ENCODE results near the gene ADAMTS14. TPM values are rescaled to one million over a fixed set of nuclear protein-coding genes. Genes with fewer than 3 reads are reported as not detected.
A peak's percentile ranks its signal among the peaks of the same experiment; 100 is the strongest.
"Not testable (repeated sequence)": the region's sequence is repeated elsewhere in the genome, so short reads cannot be mapped to it uniquely, and the experiment has no call there.

Gene ADAMTS14
- total RNA-seq, 1 experiment from 2014 or later: 2.7 TPM

DNA sequence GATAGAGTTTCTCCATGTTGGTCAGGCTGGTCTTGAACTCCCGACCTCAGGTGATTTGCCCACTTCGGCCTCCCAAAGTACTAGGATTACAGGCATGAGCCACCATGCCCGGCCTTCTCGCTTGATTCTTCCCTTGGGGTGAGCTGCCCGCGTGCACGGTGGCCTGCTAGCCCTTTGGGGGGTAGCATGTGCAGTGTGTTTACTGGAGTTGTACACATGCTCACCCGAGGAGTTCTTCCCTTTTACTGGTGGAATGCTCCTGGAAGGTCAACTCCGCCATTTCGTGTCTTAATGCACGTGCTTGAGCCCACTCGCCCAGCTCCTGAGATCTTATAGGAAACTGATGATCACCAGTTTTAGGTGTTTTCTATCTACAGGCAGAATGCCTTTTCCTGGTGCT, 17.0 kb upstream of the ADAMTS14 start:
- DNase-seq (ENCODE audit: low read depth): no peak

DNA sequence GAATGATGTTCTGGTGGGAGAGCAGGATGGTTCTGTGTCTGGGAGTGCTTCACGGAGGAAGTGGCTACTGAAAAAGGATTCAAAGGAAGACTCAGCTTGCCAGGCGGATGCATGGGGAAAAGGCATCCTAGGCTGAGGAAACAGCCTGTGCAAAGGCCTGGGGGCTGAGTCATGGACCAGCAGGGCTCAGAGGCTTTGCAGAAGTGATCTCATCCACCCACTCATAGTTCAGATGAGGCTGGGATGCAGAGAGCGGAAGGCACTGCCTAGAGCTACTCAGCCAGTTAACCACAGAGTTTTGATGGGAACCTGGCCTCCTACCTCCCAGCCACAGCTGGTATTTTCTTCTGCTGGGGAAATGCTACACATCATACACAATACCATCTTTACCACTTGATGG, 15.8 kb upstream of the ADAMTS14 start:
- peak; percentile 99 for DNase-seq (ENCODE audit: low read depth)

DNA sequence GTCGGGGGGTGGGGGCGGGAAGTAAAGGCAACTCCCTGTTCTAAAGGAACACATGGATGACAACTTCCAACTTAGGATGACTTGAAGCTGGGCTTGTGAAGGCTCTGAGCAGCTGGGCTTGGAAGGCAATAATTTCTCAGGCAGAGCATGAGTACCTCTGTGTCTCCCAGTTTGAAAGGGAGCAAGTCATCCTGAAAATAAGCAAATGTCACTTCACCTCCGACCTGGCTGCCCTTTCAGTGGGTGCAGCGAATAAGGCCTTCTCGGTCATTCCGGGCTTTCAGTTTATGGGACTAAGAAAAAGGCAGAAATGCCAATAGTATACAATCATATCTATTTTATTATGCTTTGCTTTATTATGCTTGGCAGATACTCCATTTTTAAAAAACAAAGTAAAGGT, 15.3 kb upstream of the ADAMTS14 start:
- DNase-seq (ENCODE audit: low read depth): peak; percentile 85

DNA sequence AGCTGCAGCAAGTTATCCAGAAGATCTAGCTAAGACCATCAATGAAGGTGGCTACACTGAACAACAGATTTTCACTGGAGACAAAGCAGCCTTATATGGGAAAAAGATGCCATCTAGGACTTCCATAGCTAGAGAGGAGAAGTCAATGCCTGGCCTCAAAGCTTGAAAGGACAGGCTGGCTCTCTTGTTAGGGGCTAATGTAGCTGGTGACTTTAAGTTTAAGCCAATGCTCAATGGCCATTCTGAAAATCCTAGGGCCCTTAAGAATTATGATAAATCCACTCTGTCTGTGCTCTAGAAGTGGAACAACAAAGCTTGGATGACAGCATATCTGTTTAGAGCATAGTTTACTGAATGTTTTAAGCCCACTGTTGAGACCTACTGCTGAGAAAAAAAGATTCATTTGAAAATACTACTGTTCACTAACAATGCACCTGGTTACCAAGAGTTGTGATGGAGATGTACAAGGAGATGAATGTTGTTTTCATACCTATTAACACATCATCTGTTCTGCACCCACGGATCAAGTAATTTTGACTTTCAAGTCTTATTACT, 13.6 kb upstream of the ADAMTS14 start:
- no peak for DNase-seq (ENCODE audit: low read depth)

DNA sequence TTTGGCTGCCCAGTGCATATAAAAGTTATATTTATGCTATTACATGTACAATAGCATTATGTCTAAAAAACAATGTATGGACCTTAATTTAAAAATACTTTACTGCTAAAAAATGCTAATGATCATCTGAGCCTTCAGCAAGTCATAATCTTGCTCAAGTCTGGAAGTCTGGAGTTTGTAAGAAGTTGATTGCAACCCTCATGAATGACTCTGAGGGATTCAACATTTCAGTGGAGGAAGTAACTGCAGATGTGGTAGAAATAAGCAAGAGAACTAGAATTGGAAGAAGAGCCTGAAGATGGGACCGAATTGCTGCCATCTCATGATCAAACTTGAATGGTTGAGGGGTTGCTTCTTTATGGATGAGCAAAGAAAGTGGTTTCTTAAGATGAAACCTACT, 13.0 kb upstream of the ADAMTS14 start:
- no peak for DNase-seq (ENCODE audit: low read depth)

DNA sequence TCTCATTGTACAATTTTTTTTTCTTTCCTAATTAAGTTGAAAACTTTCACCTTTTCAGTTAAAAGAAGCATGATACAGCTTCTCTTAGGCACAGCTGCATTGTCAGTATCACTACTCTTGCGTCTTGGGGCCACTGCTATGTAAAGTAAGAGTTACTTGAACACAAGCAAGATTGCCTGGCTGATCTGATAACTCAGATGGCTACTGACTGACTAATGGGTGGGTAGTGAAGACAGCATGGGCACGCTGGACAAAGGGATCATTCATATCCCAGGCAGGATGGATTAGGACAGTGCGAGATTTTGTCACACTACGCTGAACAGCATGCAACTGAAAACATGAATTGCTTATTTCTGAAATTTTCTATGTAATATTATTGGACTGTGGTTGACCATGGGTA, 11.6 kb upstream of the ADAMTS14 start:
- DNase-seq (ENCODE audit: low read depth): no peak

DNA sequence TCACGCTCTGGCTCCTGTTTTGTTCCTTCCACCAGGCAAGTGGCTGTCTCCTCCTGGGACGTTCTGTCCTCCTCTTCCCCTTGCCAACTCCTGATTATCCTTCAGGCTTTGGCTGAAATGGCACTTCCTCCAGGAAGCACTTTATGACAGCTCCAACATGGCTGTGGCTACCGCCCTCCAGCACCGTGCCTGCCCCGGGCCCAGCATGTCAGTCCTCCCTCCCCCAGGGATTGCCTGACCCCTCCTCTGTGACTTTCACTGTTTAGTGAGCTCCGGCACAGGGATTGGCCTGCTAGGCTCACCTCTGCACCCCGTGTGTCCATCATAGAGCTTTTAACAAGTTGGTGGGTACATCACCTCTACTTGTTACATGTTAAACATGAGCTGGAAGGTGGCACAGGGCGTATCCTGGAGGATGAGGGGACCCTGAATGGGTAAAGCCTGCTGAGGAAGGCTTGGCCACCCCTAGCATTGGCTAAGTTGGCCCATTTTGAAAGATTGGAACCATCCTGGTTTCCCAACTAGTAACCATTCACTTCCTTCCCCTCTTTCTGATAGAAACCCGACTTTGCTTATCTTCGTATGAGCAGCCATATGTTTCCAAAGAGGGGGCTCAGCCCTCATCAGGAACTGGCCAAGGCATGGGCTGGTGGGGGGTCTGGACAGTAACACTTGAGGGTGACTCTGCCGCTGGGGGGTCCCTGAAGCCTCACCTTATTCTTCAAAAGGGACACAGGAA, 10.5 kb upstream of the ADAMTS14 start:
- no peak for DNase-seq (ENCODE audit: low read depth)

DNA sequence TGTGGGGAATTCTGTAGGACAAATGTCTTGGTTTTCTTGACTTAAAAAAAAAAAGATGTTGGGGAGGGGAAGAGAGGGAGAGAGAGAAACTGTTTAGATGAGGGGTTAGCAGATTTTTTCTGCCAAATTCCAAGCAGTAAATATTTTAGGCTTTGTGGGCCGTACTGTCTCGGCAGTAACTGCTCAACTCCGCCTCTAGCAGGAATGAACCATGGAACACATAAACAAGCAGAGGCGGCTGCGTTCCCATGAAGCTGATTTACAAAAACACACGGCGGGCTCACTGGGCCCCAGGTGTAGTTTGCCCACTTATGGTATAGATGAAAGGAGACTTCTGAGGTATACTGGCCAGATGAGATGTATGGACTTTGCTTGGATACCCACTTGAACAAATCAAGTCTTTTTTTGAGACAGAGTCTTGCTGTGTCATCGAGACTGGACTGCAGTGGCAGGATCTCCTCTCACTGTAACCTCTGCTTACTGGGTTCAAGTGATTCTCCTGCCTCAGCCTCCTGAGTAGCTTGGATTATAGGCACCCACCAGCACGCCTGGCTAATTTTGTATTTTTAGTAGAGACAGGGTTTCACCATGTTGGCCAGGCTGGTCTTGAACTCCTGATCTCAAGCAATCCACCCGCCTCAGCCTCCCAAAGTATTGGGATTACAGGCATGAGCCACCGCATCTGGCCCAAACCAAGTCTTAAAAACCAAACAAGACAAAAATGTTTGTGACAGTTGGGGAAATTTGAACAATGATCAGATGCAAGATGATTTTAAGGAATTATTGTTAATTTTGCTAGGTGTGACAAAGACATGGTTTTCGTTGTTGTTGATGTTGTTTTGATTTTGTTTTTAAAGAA, 9.7 kb upstream of the ADAMTS14 start:
- peak; percentile 59 for DNase-seq (ENCODE audit: low read depth)

DNA sequence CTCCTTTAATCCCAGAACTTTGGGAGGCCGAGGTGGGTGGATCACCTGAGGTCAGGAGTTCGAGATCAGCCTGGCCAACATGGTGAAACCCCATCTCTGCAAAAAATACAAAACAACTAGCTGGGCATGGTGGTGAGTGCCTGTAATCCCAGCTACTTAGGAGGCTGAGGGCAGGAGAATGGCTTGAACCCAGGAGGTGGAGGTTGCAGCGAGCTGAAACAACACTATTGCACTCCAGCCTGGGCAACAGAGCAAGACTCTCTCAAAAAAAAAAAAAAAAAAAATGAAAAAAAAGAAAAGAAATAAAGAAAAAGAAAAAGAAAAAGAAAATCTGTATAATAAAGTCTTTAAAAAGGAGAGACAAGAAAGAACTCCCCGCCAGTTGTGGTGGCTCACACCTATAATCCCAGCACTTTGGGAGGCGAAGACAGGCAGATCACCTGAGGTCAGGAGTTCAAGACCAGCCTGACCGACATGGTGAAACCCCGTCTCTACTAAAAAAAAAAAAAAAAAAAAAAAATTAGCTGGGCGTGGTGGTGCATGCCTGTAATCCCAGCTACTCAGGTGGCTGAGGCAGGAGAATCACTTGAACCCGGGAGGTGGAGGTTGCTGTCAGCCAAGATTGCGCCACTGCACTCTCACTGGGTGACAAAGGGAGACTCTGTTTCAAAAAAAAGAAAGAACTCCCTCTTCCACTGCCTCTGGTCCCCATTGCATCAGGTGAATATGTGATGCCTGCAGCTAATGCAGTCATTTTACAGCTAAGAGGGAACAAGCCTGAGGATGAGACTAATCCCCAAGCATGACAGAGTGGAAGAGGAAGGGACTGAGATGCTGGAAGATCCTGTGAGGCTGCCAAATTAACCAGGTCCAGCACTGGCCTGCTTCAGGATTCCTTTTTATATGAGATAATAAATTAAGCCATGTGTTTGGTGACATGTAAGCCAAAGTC, 8.6 kb upstream of the ADAMTS14 start:
- DNase-seq (ENCODE audit: low read depth): peak; percentile 55

DNA sequence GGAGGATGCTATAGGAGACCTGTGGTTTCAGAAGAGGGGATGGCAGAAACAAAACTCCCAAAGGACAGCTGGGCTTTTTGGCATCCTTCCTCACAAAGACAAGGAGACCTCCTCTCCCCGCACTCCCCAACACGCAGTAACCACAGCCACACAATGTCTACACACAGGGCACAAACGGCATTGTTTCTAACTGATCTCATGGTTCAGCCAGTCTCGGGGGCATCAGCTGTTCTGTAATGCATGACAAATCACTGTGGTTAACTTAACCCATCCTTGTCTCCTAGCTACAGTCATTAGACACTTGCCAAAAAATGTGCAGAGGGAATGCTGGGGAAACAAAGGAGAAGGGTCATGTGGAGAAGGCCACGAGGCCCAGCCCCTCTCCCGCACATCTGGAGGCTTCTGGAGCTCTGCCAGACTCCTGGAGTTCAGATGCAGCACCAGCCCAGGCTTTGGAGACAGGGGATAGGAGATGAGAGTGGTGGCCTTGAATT, 7.6 kb upstream of the ADAMTS14 start:
- peak; percentile 100 for DNase-seq (ENCODE audit: low read depth)

DNA sequence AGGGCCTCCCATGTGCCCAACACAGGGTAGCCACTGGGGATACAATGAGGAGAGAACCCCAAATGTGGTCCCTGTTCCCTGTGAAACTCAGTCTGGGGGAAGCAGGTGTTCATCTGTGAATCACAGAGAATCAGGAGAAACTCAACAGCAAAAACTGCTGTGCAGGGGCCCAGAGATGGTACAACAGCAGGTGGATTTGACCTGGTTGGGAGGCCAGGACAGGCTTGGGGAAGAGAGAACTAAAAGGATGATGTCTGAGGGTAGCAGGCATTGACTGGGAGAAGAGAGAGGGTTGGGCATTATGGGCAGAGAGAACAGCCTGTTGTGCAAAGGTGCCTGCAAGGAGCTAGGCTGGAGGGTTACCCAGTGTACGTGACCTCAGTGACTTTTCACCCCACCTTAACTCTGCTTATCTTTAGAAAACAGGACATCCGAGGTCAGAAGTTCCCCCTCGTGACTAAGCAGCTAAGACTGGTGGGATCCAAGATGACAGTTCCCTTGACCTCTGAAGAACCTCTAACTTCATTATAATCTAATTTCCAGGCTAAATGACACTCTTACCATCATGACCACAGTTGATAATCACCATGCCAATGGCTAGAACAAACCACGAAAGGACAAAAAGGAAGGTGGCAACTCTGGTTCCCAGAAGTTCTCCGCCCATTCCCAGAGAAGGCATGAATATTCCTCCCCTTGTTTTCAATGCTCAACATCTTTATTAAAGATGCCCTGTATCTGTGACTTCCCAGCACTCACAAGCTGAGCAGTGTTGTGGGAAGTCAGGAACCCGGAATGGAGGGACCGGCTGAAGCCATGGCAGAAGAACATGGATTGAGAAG, 5.1 kb upstream of the ADAMTS14 start:
- no peak for DNase-seq (ENCODE audit: low read depth)

DNA sequence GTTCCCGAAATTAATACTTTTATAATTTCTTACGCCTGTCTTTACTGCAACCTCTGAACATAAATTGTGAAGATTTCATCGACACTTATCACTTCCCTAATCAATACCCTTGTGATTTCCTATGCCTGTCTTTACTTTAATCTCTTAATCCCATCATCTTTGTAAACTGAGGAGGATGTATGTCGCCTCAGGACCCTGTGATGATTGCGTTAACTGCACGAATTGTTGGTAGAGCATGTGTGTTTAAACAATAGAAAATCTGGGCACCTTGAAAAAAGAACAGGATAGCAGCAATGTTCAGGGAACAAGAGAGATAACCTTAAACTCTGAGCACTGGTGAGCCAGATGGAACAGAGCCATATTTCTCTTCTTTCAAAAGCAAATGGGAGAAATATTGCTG, 4.5 kb upstream of the ADAMTS14 start:
- DNase-seq (ENCODE audit: low read depth): not testable (repeated sequence)

DNA sequence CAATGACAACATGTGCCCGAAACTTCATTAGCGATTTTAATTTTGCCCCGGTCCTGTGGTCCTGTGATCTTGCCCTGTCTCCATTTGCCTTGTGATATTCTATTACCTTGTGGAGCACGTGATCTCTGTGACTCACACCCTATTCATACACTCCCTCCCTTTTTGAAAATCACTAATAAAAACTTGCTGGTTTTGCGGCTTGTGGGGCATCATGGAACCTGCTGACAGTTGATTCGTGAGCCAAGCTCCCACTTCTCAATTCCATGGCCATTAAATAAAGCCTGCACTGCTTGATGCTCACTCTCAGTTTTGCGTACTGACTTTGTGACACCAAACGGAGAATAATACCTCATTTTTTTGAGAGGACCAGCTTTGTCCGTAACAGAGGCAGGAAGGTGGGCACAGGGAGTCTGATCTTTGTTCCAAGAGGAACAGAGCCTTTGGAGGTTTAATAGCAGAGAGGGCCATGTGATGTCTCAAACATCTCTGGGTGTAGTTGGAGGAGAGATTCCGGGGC, 3.8 kb upstream of the ADAMTS14 start:
- no peak for DNase-seq (ENCODE audit: low read depth)

DNA sequence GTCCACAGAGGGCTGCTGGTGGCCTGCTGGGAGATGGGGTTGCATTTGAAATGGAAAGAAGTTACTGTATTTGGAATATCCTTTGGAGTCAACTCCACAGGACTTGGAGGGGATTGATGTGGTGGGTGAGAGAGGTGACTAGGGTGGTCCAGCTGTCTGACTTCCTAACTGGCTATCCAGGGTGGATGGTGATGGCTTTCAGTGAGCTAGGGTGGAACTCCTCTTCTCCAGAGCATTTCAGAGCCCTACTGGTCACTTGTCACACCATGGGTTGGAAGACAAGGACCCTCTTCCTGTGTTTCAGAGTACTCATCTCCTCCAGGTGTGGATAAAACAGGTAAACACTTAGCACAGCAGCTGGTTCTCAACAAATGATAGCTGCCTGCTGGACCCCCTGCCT, 3.3 kb upstream of the ADAMTS14 start:
- DNase-seq (ENCODE audit: low read depth): no peak

DNA sequence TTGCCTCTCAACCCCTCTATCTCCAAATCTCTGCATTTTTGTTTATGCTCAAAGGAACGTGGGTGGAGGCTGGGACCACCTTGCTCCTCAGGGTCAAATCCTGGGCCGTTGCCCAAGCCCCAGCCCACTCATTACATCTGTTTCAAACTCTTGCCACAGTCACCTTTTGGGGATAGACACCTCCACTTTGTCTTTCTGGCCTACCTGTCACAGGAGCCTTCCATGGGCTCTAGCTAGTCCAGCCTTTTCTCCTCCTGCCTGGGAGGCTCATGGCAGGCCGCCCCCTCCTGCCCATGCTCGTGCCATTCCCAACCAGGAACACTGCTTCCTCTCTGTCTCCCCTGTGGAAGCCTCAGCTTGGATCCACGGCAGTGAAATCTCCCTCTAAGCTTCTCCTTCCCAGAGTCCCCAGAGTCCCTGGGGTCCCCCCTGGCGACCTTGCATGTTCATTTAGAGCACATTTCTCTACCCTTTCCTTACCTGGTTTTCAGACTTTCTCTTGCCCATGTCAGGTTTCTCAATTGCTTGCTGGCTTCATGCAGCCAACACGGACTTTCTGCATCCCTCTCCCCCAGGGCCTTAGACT, 2.5 kb upstream of the ADAMTS14 start:
- no peak for DNase-seq (ENCODE audit: low read depth)

DNA sequence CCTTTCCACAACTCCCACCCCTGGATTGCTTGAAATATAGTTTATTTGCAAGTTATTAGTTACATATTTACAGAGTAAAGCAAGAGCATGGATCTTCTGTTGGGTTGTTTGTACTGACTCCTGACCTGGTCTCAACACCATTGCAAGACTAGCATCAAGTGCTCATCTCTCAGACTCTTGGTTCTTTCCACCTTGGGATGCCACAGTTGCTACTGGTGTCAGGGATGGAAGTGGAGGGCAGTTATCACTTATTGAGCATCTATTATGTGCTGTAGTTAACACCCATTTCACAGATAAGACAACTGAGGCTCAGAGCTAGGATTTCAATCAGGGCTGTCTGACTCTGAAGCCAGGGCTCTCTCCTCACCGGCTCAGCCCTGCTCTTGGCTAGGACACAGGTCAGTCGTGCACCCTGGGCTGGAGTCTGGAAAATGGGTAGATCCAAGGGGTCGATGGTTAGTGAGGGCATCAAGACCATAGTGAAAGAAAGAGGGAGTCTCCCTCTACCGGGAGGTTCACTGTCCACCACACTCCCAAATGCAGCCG, 614 bp upstream of the ADAMTS14 start:
- no peak for DNase-seq (ENCODE audit: low read depth)

DNA sequence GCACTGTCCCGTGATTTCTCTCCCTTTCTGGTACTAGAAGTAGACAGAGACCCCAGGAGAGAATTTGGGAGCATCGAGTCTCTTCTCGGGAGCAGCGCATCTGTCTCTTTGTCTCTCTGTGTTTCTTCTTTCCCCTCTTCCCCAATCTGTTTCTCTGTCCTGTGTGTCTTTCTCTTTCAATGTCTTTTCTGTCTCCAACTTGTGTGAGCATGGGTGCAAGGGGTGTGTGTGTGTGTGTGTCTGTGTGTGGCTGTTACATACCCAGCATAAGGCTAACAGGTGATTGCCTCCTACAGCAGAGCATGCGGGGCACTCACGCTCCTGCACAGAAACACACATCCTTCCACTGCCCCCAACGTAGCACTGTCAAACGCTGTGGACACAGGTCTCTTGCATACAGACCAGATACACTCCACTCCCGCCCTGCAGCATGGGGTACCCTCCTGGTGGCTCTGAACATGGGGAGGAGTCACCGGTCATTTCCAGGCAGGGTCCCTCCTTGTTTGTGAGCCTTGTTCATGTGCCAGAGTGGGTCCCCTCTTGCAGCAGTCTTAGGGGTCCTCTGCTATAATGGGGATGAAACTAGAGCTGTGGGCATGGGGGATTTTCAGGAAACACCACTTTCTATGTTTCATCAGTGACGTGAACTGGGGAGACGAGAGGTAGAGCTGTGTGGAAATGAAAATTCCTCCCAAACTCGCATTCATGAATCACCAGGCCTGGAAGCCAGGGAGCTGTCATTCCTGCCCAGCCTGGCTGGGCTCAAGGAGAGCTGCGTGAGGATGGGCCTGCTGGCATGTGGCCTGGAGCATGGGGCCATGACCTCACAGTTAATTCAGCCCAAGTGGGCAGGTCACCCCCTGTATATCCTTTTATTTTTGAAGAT, 980 bp downstream of the ADAMTS14 start:
- DNase-seq (ENCODE audit: low read depth): peak; percentile 91

DNA sequence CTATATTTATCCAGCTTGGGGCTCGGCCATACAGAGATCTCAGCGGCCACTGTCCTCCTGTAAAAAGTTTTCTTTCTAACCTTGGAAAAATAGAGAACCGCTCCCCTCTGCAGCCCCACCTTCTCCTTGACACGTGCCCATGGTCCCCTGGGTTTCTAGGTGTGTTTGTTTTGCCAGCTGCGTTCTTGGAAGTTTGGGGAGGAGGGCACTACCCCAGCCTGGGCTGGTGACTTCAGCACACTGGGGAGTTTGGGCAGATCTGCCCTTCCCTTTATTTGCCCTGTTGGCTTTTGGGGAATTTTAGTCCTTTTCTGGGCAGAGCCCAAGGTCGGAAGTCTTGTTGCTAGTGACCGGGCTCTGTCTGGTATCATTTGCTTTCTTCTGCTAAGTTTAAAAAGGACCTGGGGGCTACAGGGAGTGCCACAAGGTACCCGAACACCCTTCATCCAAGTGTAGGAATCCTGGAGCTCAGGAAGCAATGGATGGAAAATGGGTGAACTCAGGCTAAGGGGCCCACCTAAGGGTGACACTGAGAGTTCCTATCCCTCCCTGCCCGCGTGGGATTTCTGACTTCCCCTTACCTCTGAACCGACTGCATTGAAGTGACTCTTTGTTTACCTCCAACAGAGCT, 1.7 kb downstream of the ADAMTS14 start:
- no peak for DNase-seq (ENCODE audit: low read depth)
